GM11168 (cell line): Measurements from ENCODE around the gene PIK3R1.

Experiments used
- in situ Hi-C: fragments of 300-500 bp; cut with MboI; formaldehyde crosslinking; loops from one replicate; pipeline ENCODE4 v1.12.0; 2022; ENCODE audit warnings: low sequenced_read_pairs; ENCODE audit not compliant: unreplicated experiment

PIK3R1 gene

GRCh38 chr5:68336200-68336599, 120.6 kb downstream of the PIK3R1 start:
- in situ Hi-C loops = no loop called here

GRCh38 chr5:68337235-68337634, 121.7 kb downstream of the PIK3R1 start:
- in situ Hi-C loops = no loop called here

GRCh38 chr5:68339921-68340321, 124.4 kb downstream of the PIK3R1 start:
- in situ Hi-C loops = no loop called here

- in situ Hi-C loops = no loop called here
Measured at GRCh38 chr5:68341006-68341405, 125.5 kb downstream of the PIK3R1 start.

GRCh38 chr5:68342693-68343092, 127.1 kb downstream of the PIK3R1 start:
- in situ Hi-C loops = no loop called here

- in situ Hi-C loops = no loop called here
Measured at GRCh38 chr5:68343421-68343826, 127.9 kb downstream of the PIK3R1 start.

GRCh38 chr5:68344447-68345111, 129.0 kb downstream of the PIK3R1 start:
- in situ Hi-C loops = no loop called here

GRCh38 chr5:68345171-68345570, 129.6 kb downstream of the PIK3R1 start:
- in situ Hi-C loops = no loop called here

- in situ Hi-C loops = no loop called here
Measured at GRCh38 chr5:68345582-68345981, 130.0 kb downstream of the PIK3R1 start.

GRCh38 chr5:68347536-68347935, 132.0 kb downstream of the PIK3R1 start:
- in situ Hi-C loops = no loop called here

- in situ Hi-C loops = no loop called here
Measured at GRCh38 chr5:68348447-68349222, 133.1 kb downstream of the PIK3R1 start.

GRCh38 chr5:68350176-68350575, 134.6 kb downstream of the PIK3R1 start:
- in situ Hi-C loops = no loop called here
